DMS153 treated with DMSO at 0.1 percent for 48 hours (cell line): ENCODE results near the gene FBXO11.
"Not testable (repeated sequence)": the region's sequence is repeated elsewhere in the genome, so short reads cannot be mapped to it uniquely, and the experiment has no call there.

Source experiments
- DNase-seq: peaks from one replicate; lab custom pipeline; 2025; ENCODE audit not compliant: unreplicated experiment; lab: John Stamatoyannopoulos, UW

FBXO11 gene

DNA sequence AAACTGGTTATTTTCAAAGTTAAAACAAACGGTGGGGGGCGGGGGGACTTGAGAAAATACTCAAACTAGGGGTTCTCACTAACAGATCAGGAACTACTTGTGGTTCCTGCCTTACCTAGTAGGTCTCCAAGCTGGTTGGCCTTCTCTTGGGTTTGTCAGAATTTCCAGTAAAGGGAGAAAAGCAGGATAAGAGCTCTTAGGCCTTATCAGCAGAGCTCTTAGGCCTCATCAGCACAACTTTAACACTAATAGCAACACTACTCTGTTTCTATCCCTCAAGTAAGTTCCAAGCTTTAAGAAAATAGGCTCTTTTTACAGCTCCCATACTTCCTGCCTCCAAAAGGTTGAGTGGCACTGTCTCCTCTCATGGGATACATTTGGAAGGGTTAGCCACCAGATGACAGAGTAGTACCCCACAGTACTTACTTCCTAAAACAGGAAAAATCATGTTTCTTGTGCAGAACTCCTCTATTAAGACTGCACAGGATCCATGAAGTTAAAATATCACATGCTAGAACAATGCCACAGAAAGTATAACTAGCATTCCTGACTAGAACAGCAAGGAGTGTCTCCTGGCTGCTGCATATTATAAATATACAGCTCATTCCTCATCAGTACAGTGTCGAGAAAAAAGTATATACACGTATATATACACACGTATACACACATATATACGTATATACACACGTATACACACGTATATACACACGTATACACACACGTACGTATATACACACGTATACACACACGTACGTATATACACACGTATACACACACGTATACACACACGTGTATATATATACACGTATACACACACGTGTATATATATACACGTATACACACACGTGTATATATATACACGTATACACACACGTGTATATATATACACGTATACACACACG is 6.1 kb downstream of the FBXO11 start:
- DNase-seq = no peak

DNA sequence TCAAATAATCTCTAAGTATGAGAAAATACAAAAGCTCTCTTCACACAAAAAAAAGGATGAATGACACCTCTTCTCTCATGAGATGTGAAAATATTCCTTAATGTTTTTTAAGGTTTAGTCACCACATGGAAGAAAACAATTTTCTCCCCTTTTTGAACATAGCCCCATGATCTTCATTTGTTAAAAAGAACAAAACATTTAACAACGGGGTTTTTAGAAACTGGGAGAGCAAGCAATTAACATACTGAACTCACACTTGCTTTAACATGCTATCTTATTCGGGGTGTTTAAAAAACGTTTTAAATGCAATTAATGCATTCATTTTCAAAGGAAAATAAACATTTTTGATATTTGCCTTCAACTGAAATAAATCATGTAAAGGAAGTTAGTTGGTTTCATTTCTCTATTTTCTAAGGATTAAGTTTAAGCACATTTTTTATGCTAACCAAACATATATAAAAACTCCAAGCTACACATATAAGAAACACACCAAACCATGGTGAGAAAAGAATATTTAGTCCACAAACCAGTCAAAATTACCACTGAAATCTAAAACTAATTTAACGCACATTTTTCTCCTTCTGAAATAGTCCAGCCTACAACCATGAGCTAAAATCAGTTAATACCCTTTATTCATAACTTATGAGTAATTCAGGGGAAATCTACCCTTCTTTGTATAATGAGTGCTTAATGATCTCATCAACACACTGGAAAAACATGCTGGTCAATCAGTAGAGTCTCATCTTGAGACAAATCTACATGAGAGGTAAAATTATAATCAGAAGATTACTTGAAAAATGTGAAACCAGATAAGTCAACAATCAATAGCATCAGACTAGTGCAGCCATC is 8.2 kb downstream of the FBXO11 start:
- DNase-seq = no peak

DNA sequence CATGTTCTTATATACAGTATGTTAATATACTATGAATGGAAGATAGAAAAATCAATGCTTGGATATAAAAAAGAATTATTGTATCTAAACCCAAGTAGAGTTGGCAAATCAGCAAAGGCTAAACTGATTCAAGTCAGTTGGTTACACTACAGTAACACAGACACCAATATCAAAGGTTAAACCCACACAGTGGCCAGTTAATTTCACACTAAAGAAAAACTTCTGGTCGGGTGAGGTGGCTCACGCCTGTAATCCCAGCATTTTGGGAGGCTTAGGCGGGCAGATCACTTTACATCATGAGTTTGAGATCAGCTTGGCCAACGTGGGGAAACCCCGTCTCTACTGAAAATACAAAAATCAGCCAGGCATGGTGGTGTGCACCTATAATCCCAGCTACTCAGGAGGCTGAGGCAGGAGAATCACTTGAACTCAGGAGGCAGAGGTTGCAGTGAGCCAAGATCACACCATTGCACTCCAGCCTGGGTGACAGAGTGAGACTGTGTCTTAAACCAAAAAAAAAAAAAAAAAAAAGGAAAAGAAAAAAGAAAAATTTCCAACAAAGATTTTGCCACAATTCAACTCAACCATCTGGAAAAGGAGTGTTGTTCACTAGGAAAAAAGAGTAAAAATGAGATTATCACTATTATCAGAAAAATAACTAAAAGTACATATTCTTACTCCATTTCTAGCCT is 9.0 kb downstream of the FBXO11 start:
- DNase-seq = not testable (repeated sequence)

DNA sequence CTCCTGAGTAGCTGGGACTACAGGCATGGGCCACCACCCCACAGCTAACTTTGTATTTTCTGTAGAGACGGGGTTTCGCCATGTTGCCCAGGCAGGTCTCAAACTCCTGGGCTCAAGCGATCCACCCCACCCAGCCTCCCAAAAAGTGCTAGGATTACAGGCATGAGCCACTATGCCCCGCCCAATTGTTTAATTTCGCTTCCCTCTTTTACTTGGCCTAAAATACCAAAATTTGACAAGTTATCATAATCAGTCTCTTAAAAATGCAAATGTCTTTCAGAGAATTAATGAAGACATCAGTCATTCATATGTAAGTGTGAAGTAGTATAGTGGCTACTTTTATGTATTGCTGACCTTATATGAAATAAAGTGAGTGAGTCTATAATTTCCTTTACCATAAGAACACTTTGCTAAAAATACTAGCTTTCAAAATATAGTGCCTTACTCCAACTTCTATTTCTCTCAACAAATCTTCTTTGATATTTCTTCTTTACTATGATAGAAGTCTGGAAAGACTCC is 9.8 kb downstream of the FBXO11 start:
- no peak for DNase-seq

DNA sequence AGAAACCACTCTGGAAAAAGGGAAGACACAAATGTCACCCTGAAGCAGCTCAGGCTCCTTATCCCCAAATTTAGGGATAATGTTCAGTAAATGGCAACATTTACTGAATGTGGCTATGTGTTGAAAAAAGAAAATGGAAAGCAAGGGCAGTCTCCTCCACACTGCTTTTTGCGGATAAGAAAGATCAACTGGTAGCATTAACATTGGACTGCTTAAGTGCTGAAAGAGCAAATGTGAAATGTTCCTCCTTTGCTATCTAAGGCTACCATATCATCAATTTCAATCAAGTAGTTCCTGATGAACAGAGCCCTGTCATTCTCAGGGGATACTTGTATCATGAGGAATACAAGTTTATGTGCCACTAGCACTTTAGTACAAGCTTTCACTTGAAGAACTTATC is 12.5 kb downstream of the FBXO11 start:
- DNase-seq = no peak

DNA sequence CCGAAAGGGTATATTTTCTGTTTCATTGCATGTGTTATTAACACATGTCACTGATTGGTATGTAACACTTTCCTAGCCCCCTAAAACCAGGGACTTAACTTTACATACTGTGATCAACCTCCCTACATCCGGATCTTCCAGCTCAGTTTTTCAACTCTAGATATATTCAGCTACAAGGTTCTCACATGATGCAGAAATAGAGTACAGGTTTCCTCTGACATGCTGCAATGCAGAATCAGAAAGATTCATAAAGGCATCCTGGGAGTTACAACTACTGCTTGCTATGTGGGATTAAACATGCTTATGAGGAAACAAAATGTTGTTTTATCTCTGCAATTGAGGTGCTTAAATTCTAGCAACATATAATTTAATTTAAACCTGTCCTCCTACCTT is 14.0 kb downstream of the FBXO11 start:
- no peak for DNase-seq

DNA sequence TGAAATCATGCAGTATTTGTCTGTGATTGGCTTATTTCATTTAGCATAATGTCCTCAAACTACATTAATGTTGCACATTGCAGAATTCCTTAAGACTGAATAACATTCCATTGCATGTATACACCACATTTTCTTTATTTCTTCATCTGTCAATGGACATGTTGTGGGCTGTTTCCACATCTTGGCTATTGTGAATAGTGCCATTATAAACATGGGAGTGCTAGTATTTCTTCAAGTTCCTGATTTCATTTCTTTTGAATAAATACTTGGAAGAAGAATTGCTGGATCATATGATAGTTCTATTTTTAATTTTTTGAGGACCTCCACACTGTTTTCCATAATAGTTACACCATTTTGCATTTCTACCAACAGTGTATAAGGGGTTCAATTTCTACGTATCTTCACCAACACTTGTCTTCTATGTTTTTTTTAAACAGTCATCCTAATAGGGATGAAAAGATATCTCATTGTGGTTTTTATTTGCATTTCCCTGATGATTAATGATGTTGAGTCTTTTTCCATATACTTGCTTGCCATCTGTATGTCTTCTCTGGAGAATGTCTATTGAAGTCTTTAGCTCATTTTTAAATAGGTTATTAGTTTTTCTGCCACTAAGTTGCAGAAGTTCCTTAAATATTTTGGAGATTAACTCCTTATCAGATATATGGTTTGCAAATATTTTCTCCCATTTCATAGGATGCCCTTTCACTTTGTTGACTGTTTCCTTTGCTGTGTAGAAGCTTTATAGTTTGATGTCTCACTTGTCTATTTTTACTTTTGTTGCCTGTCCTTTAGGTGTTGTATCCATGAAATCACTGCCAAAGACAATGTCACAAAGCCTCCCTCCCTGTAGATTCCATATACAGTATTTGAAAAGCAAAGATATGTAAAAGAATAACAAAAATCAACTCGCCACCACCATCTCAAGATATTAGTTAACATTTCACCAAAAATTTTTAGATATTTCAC is 14.6 kb downstream of the FBXO11 start:
- no peak for DNase-seq

DNA sequence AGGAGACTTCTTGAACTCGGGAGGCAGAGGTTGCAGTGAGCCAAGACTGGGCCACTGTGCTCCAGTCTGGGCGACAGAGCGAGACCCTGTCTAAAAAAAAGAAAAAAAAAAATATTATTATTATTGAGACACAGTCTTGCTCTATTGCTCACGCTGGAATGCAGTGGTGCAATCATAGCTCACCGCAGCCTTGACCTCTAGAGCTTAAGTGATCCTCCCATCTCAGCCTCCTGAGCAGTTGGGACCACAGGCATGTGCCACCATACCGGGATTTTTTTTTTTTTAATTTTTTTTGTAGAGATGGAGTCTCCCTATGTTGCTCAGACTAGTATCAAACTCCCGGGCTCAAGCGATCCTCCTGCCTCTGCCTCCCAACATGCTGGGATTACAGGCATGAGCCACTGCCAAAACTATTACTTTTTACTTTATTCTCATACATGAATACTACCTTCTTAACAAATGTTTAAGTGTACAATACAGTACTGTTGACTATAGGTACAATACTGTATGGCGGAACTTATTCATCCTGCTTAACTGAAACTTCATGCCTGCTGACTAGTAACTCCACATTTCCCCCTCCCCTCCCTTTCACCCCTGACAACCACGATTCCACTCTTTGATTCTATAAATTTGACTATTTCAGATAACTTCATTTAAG is 15.5 kb downstream of the FBXO11 start:
- DNase-seq = no peak

DNA sequence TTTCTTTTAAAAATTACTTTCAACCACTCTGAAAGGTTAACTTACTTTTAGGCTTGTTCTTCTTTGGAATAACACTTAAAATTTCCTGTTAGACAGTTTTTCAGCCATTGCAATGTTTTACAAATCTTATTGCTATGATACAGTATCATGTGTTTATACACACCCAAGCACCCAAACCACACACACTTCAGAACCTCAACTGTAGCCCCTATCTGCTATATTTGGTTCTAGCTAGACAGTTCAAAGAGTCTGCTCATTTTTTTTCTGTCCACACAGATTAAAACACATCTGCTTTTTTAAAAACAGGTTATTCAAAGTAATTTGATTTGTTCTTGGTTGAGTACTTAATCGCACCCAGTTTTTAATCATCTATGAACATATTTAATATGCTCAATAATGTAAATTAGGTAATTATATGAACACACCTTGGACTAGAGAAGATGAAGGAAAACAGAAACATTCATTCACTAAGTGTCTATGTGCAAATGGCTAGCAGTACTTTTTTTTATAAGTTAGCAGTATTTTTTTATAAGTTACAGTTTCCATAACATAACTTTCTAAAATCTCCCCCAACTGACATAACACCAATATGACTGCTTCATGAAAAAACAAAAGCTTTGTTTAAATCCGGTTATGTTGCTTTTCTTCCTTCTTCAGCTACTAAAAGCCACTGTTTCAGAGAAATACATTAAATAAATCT is 17.6 kb downstream of the FBXO11 start:
- no peak for DNase-seq

DNA sequence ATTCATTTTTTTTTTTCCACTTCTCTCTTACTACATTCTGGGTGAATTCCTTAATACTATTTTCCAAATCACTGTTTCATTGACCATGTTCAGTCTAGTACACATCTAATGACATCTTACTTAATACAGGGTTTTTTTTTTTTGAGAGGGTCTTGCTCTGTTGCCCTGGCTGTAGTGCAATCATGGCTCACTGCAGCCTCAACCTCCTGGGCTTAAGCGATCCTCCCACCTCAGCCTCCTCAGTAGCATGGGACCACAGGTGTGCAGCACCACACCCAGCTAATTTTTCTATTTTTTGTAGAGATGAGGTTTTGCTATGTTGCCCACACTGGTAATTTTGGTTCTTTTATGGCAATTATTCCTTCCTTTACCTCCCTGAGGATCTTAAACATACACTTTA is 29.4 kb downstream of the FBXO11 start:
- no peak for DNase-seq

DNA sequence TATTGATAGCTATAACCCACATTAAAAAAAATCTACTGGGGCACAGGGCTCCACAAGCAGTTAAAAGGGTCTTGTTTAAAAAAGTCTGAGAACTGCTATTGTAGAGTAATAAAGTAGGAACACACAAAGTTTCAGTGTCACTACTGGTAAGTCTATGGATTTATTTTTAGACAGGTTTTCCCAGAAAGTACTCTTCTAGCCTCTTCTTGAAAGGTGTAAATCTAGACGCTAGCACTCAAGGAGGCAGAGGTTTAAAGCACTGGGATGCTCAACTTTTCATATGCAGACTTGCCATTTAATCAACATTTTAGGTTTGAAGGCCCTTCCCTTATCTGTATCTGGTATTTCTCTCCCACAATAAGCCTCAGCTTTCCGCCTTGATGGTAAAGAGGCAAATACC is 33.4 kb downstream of the FBXO11 start:
- DNase-seq = no peak

DNA sequence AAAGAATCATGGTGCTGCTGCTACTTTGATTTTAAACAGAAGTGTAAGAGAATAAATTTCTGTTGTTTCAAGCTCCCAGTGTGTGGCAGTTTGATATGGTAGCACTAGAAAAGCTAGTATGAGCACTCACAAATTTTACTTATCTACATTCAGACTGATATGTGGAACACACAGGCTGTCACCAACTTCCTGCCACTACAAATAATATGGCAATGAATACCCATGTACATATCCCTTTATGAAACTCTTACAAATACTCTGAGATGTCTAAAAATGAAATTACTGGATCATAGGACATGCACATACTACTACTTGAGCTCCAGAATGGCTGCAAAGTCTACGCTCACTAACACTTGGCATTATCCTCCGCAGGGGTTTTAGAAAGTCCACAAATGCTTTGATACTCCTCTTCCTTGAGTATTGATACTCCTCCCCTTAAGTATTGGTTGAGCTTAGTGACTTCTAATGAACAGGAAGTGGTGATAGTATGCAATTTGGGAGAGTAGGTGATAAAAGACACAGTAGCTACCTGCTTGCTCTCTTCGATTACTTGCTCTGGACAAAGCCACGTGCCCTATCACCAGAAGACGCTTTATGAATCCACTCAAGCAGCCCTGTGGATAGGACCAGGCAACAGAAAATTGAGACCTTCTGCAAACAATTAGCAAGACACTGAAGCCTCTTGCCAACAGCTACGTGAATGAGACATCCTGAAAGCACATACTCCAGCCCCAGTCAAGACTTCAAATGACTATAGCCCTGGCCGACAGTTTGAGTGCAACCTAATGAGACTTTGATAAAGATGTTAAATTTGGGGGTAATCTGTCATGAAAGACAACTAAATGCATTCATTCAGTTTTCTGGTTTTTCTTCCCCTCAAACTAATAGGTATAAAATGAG is 35.4 kb downstream of the FBXO11 start:
- DNase-seq = no peak

DNA sequence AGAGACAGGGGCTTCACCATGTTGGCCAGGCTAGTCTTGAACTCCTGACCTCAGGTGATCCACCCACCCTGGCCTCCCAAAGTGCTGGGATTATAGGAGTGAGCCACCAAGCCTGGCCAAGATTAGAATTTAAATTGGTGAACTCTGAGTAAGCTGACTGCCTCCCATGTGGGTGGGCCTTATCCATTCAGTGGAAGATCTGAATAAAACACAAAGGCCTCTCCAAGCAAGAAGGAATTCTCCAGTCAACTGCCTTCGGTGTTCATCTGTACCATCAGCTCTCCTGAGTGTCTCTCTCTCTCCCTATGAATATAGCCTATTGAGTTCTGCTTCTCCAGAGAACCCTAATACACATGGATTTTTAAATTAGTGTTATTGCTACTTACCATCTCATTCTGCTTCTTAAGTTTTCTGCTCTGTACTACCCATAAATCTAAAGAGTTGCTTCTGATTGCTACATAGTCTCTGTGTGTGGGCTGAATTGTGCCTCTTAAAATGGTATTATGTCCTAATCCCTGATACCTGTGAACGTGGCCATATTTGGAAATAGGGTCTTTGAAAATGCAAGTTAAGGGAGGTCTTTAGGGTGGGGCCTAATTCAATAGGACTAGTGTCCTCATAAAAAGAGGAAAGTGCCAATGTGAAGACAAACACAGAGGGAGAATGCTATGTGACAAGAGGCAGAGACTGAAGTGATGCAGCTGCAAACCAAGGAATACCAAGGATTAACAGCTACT is 36.3 kb downstream of the FBXO11 start:
- no peak for DNase-seq

DNA sequence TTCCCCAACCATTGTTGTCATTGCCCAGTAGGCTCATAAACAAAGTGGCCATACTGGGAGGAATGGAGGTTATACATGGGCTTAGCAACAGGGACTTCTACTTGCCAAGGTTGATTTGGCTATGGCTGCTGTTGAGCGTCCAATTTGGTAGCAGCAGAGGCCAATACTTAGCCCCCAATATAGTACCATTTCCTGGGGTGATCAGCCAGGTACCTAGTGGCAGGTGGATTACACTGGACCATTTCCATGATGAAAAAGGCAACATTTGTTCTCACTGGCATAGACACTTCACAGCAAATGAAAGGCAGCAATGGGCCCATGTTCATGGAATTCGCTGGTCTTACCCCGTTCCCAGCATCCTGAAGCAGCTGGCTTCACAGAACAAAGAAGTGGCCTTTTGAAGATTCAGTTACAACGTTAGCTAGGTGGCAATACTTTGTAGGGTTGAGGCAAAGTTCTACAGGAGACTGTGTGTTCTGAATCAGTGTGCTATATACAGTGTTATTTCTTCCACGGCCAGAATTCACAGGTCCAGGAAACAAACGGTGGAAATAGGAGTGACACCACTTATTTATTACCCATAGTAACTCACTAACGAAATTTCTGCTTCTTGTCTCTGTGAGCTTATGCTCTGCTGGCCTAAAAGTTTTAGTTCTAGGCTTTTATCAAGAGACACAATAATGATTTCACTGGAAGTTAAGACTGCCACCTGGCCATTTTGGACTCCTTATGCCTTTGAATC is 37.5 kb downstream of the FBXO11 start:
- no peak for DNase-seq

DNA sequence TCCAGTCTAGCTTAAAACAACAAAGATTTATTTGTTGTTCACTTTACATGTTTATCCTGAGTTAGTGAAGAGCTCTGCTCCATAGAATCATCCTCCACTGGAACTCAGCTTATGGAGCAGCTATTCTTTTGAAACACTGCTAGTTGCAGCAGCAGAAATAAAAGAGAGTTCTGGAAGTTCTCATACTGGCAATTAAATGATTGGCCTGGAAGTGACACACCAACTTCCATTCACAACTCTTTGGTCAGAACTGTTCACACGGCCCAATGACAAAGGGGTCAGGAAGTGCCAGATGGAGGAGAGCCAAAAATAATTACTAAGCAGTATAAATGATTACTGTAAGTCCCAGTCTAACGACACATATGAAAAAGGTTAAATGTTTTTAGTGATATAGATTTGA is 39.1 kb downstream of the FBXO11 start:
- DNase-seq = peak; percentile 11

DNA sequence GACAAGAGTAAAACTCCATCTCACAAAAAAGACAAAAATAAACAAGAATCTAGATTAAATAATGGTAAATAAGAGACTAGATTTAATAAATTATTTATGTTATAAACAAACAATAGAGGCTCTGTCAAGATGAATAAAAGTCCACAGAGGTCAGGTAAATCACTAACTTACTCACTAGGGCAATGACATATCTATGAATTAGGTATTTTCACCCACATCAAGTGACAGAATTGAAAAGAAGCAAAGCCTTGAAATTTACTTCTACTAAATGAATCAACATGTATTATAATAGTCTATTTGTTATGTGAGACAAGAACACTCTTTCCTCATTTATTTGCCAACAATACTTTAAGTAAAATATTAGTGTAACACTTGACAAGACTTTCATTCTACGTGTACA is 41.7 kb downstream of the FBXO11 start:
- no peak for DNase-seq

DNA sequence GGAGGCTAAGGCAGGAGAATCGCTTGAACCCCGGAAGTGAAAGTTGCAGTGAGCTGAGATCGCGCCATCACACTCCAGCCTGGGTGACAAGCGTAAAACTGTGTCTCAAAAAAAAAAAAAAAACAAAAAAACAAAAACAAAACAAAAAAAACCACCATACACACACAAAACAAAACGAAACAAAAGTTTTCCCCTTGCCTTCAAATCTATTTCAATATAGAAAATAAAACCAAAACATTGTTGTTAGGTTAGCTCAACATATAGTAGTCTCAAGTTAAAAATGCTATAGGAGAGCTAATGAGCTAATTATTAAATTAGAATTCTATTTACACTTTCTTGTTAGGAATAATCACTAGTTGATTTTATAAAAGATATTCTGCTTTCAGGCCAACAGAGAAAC is 43.3 kb downstream of the FBXO11 start:
- DNase-seq = no peak
